Mesothelial cell of epicardium (in vitro differentiated cells): ENCODE measurements around the gene C19orf85. TPM values are rescaled to one million over a fixed set of nuclear protein-coding genes. Genes with fewer than 3 reads are reported as not detected.

Experiments
- DNase-seq, 2 experiments: peaks; one replicate each; pipeline ENCODE4 v3.0.0; 2021; ENCODE audit warnings: low spot score in 2 of 2; ENCODE audit not compliant: unreplicated experiment in 2 of 2
- H3K27ac Mint-ChIP-seq: 2 replicates; pipeline ENCODE4 v1.8.0; 2021; ENCODE audit warnings: mixed read lengths
- H3K27me3 Mint-ChIP-seq: 2 replicates; pipeline ENCODE4 v1.8.0; 2021; ENCODE audit warnings: low read depth, mixed read lengths
- H3K36me3 Mint-ChIP-seq: 2 replicates; pipeline ENCODE4 v1.8.0; 2021; ENCODE audit warnings: mixed read lengths
- H3K4me1 Mint-ChIP-seq: 2 replicates; pipeline ENCODE4 v1.8.0; 2021; ENCODE audit warnings: mixed read lengths
- H3K4me3 Mint-ChIP-seq: 2 replicates; pipeline ENCODE4 v1.8.0; 2021; ENCODE audit warnings: mild to moderate bottlenecking, moderate library complexity, mixed read lengths
- H3K9me3 Mint-ChIP-seq: 2 replicates; pipeline ENCODE4 v1.8.0; 2021; ENCODE audit warnings: mixed read lengths
- total RNA-seq: library from RNA; stranded (reverse); gene quantifications from 3 replicates; pipeline ENCODE4 v1.2.1, GENCODE V29; 2021
- TF ChIP-seq, protein P1 (sequence below): fragments of 200-600 bp; sonication (generic); IDR thresholded peaks from one replicate; pipeline ENCODE4 v1.5.0; 2021; ENCODE audit warnings: antibody characterized with exemption; ENCODE audit not compliant: unreplicated experiment

C19orf85 gene
- total RNA-seq, 1 donor from 2014 or later: not detected

- Mint-ChIP-seq H3K4me3 (no peak overlapping the region), H3K36me3 (no peaks in the 10 kb centered on the region), H3K27ac (no peak overlapping the region), H3K27me3 (no peaks in the 10 kb centered on the region), H3K9me3 (no peaks in the 10 kb centered on the region), H3K4me1 (peaks cover 24% of the 10 kb centered on the region)
- no peak for DNase-seq
- TF ChIP-seq, protein P1, sequence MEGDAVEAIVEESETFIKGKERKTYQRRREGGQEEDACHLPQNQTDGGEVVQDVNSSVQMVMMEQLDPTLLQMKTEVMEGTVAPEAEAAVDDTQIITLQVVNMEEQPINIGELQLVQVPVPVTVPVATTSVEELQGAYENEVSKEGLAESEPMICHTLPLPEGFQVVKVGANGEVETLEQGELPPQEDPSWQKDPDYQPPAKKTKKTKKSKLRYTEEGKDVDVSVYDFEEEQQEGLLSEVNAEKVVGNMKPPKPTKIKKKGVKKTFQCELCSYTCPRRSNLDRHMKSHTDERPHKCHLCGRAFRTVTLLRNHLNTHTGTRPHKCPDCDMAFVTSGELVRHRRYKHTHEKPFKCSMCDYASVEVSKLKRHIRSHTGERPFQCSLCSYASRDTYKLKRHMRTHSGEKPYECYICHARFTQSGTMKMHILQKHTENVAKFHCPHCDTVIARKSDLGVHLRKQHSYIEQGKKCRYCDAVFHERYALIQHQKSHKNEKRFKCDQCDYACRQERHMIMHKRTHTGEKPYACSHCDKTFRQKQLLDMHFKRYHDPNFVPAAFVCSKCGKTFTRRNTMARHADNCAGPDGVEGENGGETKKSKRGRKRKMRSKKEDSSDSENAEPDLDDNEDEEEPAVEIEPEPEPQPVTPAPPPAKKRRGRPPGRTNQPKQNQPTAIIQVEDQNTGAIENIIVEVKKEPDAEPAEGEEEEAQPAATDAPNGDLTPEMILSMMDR: no peak
Observed at GRCh38 chr19:55481794-55482155, 17.2 kb upstream of the C19orf85 start.

- no peak overlapping the region for H3K4me3 Mint-ChIP-seq
- no peaks in the 10 kb centered on the region for H3K27me3 Mint-ChIP-seq
- DNase-seq: no peak
- H3K27ac Mint-ChIP-seq: no peak overlapping the region
- peaks cover 24% of the 10 kb centered on the region for H3K4me1 Mint-ChIP-seq
- no peaks in the 10 kb centered on the region for H3K9me3 Mint-ChIP-seq
- TF ChIP-seq, protein P1: no peak
- H3K36me3 Mint-ChIP-seq: no peaks in the 10 kb centered on the region
Observed at GRCh38 chr19:55481148-55481793, 16.7 kb upstream of the C19orf85 start.

DNA sequence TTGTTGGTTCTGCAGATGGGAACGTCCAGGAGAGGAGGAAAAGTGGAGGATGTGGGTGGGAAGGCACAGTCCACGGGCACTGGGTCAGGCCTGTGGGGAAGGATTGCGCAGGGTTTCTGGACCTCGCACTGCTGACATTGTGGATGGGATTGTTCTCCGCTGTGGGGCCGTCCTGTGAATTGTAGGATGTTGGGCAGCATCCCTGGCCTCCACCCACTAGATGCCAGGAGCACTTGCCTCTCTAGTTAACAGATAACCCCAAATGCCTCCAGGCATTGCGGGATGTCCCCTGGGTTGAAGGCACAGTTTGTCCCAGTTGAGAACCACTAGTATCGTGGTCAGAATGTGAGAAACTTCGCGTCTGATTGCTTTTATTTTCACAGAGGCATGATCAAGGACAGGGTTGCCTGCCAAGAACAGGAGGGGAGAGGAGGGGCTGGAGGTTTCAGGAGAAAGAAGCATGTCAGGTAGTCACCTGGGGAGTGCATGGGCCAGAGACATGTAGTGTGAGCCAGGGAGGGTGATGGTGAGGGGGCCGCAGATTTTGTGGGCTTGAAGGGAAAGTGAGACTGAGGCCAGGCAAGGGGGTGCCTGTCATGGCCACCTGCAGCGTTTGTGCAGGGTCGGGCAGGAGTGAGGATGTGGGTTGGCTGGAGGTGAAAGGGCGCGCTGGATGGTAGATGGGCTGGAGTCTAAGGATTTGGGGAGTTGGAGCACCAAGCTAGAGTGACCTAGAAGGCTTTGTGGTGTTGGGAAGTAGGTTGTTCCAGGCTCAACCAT, 15.1 kb upstream of the C19orf85 start:
- TF ChIP-seq, protein P1: no peak
- no peak overlapping the region for H3K27ac Mint-ChIP-seq
- DNase-seq: no peak
- no peaks in the 10 kb centered on the region for H3K36me3 Mint-ChIP-seq
- H3K4me3 Mint-ChIP-seq: peak overlapping the region; percentile 13
- H3K27me3 Mint-ChIP-seq: no peaks in the 10 kb centered on the region
- no peaks in the 10 kb centered on the region for H3K9me3 Mint-ChIP-seq
- H3K4me1 Mint-ChIP-seq: peaks cover 22% of the 10 kb centered on the region

GRCh38 chr19:55479045-55479444, 14.5 kb upstream of the C19orf85 start:
- Mint-ChIP-seq H3K27ac (peak overlapping the region; percentile 30), H3K36me3 (no peaks in the 10 kb centered on the region), H3K9me3 (no peaks in the 10 kb centered on the region), H3K27me3 (no peaks in the 10 kb centered on the region), H3K4me1 (peaks cover 22% of the 10 kb centered on the region), H3K4me3 (peak overlapping the region; percentile 88)
- DNase-seq: no peak
- TF ChIP-seq, protein P1: no peak

DNA sequence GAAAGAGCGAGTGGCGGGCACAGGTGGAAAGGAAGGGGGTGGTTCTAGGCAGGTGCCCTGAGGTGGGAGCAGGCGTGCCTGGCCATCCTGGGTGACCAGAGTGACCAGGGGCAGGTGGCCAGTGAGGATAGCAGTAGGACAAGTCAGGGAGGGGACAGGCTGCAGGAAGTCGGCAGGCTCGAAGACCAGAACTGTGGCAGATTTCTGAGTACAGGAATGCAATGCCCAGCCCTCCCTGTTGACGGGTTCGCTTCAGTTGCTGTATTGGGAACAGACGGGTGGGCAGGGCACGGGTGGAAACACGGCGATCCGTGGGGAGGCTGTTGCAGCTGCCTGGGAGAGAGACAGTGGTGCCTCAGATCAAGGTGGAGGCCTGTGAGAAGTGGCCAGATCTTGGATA, 13.8 kb upstream of the C19orf85 start:
- Mint-ChIP-seq H3K27ac (peak overlapping the region; percentile 38), H3K27me3 (no peaks in the 10 kb centered on the region), H3K4me1 (peaks cover 22% of the 10 kb centered on the region), H3K9me3 (no peaks in the 10 kb centered on the region), H3K36me3 (no peaks in the 10 kb centered on the region), H3K4me3 (peak overlapping the region; percentile 88)
- TF ChIP-seq, protein P1: no peak
- no peak for DNase-seq
